ENCODE data around the gene OR2B6.

Gene OR2B6

GRCh38 chr6:27956941-27957340 is at the start of gene OR2B6:
TSS of gene OR2B6 (plus strand) at chr6:27957241. CDS start at chr6:27957241, 0 bp downstream.
- TF ChIP-seq CTCF (IDR thresholded peaks at IDR 0.05): no peak

- no peak for TF ChIP-seq CTCF (IDR thresholded peaks at IDR 0.05)
Observed at GRCh38 chr6:27908017-27908416, 49.0 kb upstream of the OR2B6 start.

GRCh38 chr6:27911956-27912446 is 45.0 kb upstream of the OR2B6 start, which contains the start of gene OR2B2:
TSS of gene OR2B2 (minus strand) at chr6:27912396. CDS start at chr6:27912319, 77 bp downstream.
- no peak for TF ChIP-seq CTCF (IDR thresholded peaks at IDR 0.05)

GRCh38 chr6:27922949-27923348 is 34.1 kb upstream of the OR2B6 start:
- TF ChIP-seq CTCF (IDR thresholded peaks at IDR 0.05): no peak

GRCh38 chr6:27924179-27924578 is 32.9 kb upstream of the OR2B6 start:
- TF ChIP-seq CTCF (IDR thresholded peaks at IDR 0.05): no peak

- TF ChIP-seq CTCF (IDR thresholded peaks at IDR 0.05): no peak
Observed at GRCh38 chr6:27931209-27931608, 25.8 kb upstream of the OR2B6 start.

GRCh38 chr6:27940766-27941165 is 16.3 kb upstream of the OR2B6 start:
- TF ChIP-seq CTCF (IDR thresholded peaks at IDR 0.05): no peak

GRCh38 chr6:27948237-27948636 is 8.8 kb upstream of the OR2B6 start:
- TF ChIP-seq CTCF (IDR thresholded peaks at IDR 0.05): no peak

All from LNCAP (cell line).